ENCODE results near the gene HEY2.
"Not testable (repeated sequence)": the region's sequence is repeated elsewhere in the genome, so short reads cannot be mapped to it uniquely, and the experiment has no call there.

The HEY2 gene

DNA sequence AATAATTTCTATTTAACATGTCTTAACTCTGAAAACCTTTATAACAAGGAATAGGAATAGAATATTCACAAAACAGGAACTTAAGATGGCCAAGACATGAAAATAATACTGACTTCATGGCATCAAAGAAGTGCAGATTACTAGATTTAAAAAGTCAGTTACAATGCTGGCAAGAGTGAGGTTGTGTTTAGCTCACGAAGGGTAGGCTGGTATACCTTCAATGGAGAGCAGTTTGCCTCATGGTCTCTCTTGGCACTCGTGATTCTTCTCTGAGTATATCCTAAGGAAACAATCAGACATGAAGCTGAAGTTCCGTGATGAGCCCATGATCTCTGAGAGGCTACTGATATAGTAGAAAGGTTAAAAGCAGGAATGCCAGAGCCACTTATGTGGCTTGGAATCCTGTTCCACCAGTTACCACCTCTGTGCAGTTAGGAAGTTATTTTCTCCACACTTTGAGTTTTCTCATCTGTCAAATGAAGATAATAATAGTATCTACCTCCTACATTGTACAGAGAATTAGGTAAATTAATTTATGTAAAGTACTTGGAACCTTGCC lies 48.5 kb downstream of the HEY2 start:
- Histone ChIP-seq H3K4me1 (ENCODE audit: insufficient read depth, insufficient read length) (no peaks in the 10 kb centered on the region), H3K9ac (ENCODE audit: insufficient read length, low read depth) (no peak overlapping the region)
- no peak for DNase-seq (ENCODE audit: low read depth, low spot score)

GRCh38 chr6:125798734-125799508 lies 49.5 kb downstream of the HEY2 start:
- TF ChIP-seq YY1 (IDR thresholded peaks at IDR 0.05; ENCODE audit: insufficient read depth, insufficient read length) (no peak), SUZ12 (IDR thresholded peaks at IDR 0.05; ENCODE audit: extremely low read depth, insufficient read depth, insufficient read length) (no peak), ZNF274 (IDR thresholded peaks at IDR 0.05; ENCODE audit: low read depth, low read length) (no peak)
- Histone ChIP-seq H3K9ac (ENCODE audit: insufficient read length, low read depth) (no peak overlapping the region), H3K4me3 (ENCODE audit: insufficient read length, low read depth) (no peak overlapping the region), H3K27me3 (ENCODE audit: insufficient read depth, insufficient read length) (no peaks in the 10 kb centered on the region), H3K4me1 (ENCODE audit: insufficient read depth, insufficient read length) (no peaks in the 10 kb centered on the region), H3K36me3 (ENCODE audit: insufficient read depth, insufficient read length, low read length) (no peaks in the 10 kb centered on the region), H3K9me3 (ENCODE audit: insufficient read depth, low read length) (no peaks in the 10 kb centered on the region)
- DNase-seq (ENCODE audit: low read depth, low spot score): no peak

More for the DNA sequence above, 48.5 kb downstream of the HEY2 start:
- Histone ChIP-seq H3K9me3 (ENCODE audit: insufficient read depth, low read length) (no peaks in the 10 kb centered on the region), H3K36me3 (ENCODE audit: insufficient read depth, insufficient read length, low read length) (no peaks in the 10 kb centered on the region), H3K4me3 (ENCODE audit: insufficient read length, low read depth) (no peak overlapping the region), H3K27me3 (ENCODE audit: insufficient read depth, insufficient read length) (no peaks in the 10 kb centered on the region)
- no peak for TF ChIP-seq SUZ12 (IDR thresholded peaks at IDR 0.05; ENCODE audit: extremely low read depth, insufficient read depth, insufficient read length)
- TF ChIP-seq ZNF274 (IDR thresholded peaks at IDR 0.05; ENCODE audit: low read depth, low read length): no peak
- no peak for TF ChIP-seq YY1 (IDR thresholded peaks at IDR 0.05; ENCODE audit: insufficient read depth, insufficient read length)

DNA sequence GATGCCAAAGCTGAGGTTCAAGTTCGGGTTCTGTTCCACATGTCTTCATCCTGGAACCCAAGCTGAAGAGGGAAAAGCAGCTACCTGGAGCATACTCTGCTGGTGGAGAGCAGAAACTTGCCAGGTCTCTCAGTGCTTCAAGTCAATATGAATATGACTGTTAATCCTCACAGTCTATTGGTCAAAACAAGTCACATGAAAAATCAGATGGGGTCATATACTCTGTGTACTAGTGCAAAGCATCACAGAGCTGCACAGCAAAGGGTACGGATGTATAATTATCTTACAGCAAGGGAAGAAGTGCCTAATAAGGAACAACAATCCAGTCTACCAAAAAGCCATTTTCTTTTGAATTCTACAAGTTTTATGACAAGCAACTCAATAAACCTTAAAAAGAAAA lies 53.0 kb downstream of the HEY2 start:
- TF ChIP-seq YY1 (IDR thresholded peaks at IDR 0.05; ENCODE audit: insufficient read depth, insufficient read length): no peak
- TF ChIP-seq SUZ12 (IDR thresholded peaks at IDR 0.05; ENCODE audit: extremely low read depth, insufficient read depth, insufficient read length): no peak
- TF ChIP-seq ZNF274 (IDR thresholded peaks at IDR 0.05; ENCODE audit: low read depth, low read length): no peak
- Histone ChIP-seq H3K4me3 (ENCODE audit: insufficient read length, low read depth) (no peak overlapping the region), H3K27me3 (ENCODE audit: insufficient read depth, insufficient read length) (no peaks in the 10 kb centered on the region), H3K9me3 (ENCODE audit: insufficient read depth, low read length) (no peaks in the 10 kb centered on the region), H3K9ac (ENCODE audit: insufficient read length, low read depth) (no peak overlapping the region), H3K4me1 (ENCODE audit: insufficient read depth, insufficient read length) (no peaks in the 10 kb centered on the region), H3K36me3 (ENCODE audit: insufficient read depth, insufficient read length, low read length) (no peaks in the 10 kb centered on the region)
- DNase-seq (ENCODE audit: low read depth, low spot score): no peak

- Histone ChIP-seq H3K27me3 (ENCODE audit: insufficient read depth, insufficient read length) (no peaks in the 10 kb centered on the region), H3K4me3 (ENCODE audit: insufficient read length, low read depth) (no peak overlapping the region), H3K9ac (ENCODE audit: insufficient read length, low read depth) (no peak overlapping the region), H3K4me1 (ENCODE audit: insufficient read depth, insufficient read length) (no peaks in the 10 kb centered on the region), H3K36me3 (ENCODE audit: insufficient read depth, insufficient read length, low read length) (no peaks in the 10 kb centered on the region), H3K9me3 (ENCODE audit: insufficient read depth, low read length) (no peaks in the 10 kb centered on the region)
- no peak for TF ChIP-seq YY1 (IDR thresholded peaks at IDR 0.05; ENCODE audit: insufficient read depth, insufficient read length)
- no peak for TF ChIP-seq ZNF274 (IDR thresholded peaks at IDR 0.05; ENCODE audit: low read depth, low read length)
- TF ChIP-seq SUZ12 (IDR thresholded peaks at IDR 0.05; ENCODE audit: extremely low read depth, insufficient read depth, insufficient read length): no peak
- DNase-seq (ENCODE audit: low read depth, low spot score): no peak
Measured at GRCh38 chr6:125802943-125803377, 53.5 kb downstream of the HEY2 start.

- no peaks in the 10 kb centered on the region for H3K36me3 ChIP-seq (ENCODE audit: insufficient read depth, insufficient read length, low read length)
- H3K27me3 ChIP-seq (ENCODE audit: insufficient read depth, insufficient read length): no peaks in the 10 kb centered on the region
- H3K9ac ChIP-seq (ENCODE audit: insufficient read length, low read depth): no peak overlapping the region
- no peaks in the 10 kb centered on the region for H3K4me1 ChIP-seq (ENCODE audit: insufficient read depth, insufficient read length)
- H3K4me3 ChIP-seq (ENCODE audit: insufficient read length, low read depth): no peak overlapping the region
- TF ChIP-seq ZNF274 (IDR thresholded peaks at IDR 0.05; ENCODE audit: low read depth, low read length) (no peak), SUZ12 (IDR thresholded peaks at IDR 0.05; ENCODE audit: extremely low read depth, insufficient read depth, insufficient read length) (no peak), YY1 (IDR thresholded peaks at IDR 0.05; ENCODE audit: insufficient read depth, insufficient read length) (no peak)
- no peak for DNase-seq (ENCODE audit: low read depth, low spot score)
- no peaks in the 10 kb centered on the region for H3K9me3 ChIP-seq (ENCODE audit: insufficient read depth, low read length)
Measured at GRCh38 chr6:125804264-125804663, 54.8 kb downstream of the HEY2 start.

- H3K4me3 ChIP-seq (ENCODE audit: insufficient read length, low read depth); H3K9me3 ChIP-seq (ENCODE audit: insufficient read depth, low read length); H3K4me1 ChIP-seq (ENCODE audit: insufficient read depth, insufficient read length); DNase-seq (ENCODE audit: low read depth, low spot score); H3K27me3 ChIP-seq (ENCODE audit: insufficient read depth, insufficient read length); H3K36me3 ChIP-seq (ENCODE audit: insufficient read depth, insufficient read length, low read length); H3K9ac ChIP-seq (ENCODE audit: insufficient read length, low read depth): not testable (repeated sequence)
Measured at GRCh38 chr6:125804866-125805425, 55.5 kb downstream of the HEY2 start.

DNA sequence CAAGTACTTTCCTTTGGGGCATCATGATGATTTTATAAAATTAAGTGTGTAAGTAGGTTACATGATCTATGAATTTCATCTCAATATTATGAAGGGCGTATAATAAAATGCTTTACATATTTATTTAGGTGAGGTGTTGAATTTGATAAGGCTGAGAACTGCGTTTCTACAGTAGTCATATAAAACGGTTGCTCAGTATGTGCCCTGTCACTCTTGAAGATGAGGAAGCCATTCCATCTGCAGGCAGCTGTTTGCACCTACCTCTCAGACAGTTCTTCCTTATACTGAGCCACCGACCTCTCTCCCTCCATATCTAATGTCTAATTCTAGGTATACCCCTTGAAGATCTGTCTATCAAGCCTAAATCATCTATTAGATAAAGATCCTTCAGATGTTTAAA lies 57.4 kb downstream of the HEY2 start:
- Histone ChIP-seq H3K4me1 (ENCODE audit: insufficient read depth, insufficient read length) (no peaks in the 10 kb centered on the region), H3K9me3 (ENCODE audit: insufficient read depth, low read length) (no peaks in the 10 kb centered on the region), H3K9ac (ENCODE audit: insufficient read length, low read depth) (no peak overlapping the region), H3K36me3 (ENCODE audit: insufficient read depth, insufficient read length, low read length) (no peaks in the 10 kb centered on the region), H3K4me3 (ENCODE audit: insufficient read length, low read depth) (no peak overlapping the region), H3K27me3 (ENCODE audit: insufficient read depth, insufficient read length) (no peaks in the 10 kb centered on the region)
- no peak for TF ChIP-seq YY1 (IDR thresholded peaks at IDR 0.05; ENCODE audit: insufficient read depth, insufficient read length)
- no peak for TF ChIP-seq ZNF274 (IDR thresholded peaks at IDR 0.05; ENCODE audit: low read depth, low read length)
- no peak for TF ChIP-seq SUZ12 (IDR thresholded peaks at IDR 0.05; ENCODE audit: extremely low read depth, insufficient read depth, insufficient read length)
- DNase-seq (ENCODE audit: low read depth, low spot score): no peak

All from NT2/D1 (cell line).